Kidney capillary endothelial cell (primary cell): ENCODE results near the gene RGS8.
"Not testable (repeated sequence)": the region's sequence is repeated elsewhere in the genome, so short reads cannot be mapped to it uniquely, and the experiment has no call there.

Experiments
- DNase-seq: peaks from one replicate; pipeline ENCODE4 v3.0.0-alpha.2; 2018; ENCODE audit warnings: low spot score

Gene RGS8

DNA sequence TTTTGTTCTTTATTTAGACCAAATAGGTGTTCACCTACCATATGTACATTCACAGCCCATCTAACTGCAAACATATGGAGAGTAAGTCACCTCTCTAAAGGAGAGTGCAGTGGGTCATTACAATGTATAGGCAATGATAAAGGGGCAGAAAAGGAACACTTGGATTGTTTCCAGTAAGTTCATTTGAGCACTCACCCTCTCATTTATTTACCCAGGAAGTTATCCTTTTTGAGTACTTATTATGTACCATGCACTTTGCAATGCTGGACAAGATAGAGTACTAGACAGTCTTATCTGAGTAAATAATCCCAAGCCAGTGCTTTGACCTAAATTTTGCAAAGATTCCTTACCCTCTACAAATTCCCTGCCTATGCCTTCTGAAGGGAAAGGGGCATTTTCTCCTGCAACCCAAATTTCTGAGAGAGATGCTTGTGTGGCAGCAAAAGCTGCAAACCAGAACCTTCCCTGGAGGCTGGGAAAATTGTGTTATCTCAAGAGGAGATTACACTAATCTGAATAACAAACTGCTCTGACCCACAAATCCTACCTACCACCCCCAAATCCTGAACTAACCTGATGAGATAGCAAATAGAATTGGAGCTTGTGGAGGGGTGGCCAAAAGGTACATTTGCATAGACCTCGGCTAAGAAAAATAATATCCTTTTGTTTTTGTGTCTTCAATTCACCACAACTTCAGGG is 18.6 kb upstream of the RGS8 start:
- no peak for DNase-seq

DNA sequence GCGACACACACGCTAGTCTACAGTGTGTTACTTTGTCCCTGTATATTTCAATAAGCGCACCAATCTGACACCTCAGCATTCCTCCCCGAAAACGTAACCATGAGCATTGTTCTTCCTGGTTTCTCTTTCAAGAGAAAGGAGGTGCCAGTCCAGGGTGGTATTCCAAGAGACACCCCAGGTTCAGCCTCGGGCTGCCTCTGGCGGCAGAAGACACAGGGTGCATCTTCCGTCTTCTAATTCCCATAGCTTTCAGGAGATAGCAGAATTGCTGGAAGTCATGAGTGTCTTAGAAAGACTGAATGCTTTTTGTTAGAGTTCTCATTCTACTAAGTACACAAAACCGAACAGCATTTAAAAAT is 15.9 kb upstream of the RGS8 start:
- DNase-seq: no peak

DNA sequence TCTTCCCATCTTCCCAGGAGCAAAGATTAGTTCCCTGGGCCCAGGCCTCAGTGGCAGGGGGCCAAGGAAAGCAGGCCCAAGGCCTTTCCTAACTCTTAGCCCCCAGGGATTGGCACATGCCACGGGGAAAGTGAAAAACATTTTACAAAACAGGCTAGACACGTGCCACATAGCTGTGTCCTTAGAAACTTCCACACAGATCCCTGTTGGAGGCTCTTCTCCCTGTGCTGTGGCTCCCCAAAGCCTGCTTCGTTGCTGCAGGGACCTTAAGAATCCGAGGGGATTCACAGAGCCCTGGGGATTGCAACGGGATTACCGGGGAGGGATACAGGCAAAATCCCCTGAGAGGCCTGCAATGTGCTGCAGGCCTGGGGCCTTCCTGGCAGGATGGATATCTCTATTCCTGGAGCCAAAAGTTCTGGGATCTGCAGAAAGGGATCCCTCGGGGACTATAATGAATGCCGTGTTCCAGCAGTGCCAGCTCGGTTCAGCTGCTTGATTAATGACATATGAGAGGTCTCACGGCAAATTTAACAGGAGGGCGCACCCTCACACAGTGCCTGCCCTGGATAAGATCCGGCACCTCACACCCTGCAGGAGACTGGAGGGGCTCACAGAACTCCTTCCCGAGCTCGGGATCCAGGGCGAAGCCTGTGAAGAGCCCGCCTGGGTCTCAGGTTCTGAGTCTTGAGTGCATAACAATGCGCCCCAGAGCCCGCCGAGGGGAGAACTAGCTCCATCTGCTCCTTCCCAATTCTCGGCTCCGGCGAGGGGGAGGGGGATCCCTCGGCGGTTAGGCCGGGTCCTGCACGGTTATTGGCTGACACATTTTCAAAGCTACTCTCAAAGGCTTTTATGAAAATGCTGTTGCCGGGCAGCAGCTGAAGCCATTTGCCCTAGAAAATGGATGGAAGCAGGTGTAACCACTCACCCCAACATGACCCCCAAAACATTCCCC is 15.3 kb upstream of the RGS8 start:
- no peak for DNase-seq

DNA sequence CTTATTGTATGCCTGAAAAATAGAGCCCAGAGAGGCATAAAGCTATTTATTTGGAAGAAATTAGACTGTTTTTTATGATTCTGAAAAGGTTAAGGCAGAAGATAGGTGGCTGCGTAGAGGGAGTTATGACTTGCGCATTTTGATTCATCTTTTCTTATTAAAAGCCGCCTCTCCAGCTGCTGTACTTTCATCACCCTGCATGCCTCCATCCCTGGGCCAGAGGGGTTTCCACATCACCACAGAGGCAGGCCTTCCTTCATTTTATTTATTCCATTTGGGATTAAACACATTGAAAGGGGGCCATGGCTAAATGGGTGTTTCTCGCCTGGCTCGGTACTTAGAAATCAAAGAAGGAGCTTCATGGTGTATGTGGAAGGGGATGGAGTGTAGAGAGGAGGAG is 14.6 kb upstream of the RGS8 start:
- DNase-seq: no peak

DNA sequence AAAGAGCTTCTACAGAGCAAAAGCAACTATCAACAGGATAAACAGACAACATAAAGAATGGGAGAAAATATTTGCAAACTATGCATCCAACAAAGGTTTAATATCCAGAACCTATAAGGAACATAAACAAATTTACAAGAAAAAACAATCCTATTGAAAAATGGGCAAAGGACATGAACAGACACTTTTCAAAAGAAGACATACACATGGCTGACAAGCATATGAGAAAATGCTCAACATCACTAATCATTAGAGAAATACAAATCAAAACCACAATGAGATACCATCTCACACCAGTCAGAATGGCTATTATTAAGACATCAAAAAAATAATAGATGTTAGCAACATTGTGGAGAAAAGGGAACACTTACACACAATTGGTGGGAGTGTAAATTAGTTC is 8.8 kb upstream of the RGS8 start:
- DNase-seq: not testable (repeated sequence)

DNA sequence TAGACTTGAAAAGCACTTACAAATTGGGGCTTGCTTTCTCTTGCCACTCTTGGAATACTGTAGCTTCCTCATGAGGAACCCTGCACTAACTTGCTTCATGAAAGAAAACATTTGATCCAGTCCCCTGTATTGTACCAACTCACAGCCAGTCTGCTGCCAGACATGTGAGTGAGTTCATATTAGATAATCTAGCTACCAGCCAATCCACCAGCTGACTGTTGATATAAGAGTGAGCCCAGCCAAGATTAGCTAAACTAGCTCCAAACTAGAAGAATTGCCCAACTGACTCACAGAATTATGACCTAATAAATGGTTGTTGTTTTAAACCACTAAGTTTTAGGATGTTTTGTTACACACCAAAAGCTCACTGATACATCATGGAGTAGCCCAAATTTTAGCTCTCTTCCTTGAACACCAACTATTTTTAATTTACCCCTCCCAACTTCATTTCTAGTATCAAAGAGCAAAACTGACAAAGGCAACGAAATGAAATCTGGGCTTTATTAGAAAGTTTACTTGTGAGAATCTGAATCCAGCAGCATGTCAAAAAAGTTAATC is 6.6 kb upstream of the RGS8 start:
- DNase-seq: no peak

DNA sequence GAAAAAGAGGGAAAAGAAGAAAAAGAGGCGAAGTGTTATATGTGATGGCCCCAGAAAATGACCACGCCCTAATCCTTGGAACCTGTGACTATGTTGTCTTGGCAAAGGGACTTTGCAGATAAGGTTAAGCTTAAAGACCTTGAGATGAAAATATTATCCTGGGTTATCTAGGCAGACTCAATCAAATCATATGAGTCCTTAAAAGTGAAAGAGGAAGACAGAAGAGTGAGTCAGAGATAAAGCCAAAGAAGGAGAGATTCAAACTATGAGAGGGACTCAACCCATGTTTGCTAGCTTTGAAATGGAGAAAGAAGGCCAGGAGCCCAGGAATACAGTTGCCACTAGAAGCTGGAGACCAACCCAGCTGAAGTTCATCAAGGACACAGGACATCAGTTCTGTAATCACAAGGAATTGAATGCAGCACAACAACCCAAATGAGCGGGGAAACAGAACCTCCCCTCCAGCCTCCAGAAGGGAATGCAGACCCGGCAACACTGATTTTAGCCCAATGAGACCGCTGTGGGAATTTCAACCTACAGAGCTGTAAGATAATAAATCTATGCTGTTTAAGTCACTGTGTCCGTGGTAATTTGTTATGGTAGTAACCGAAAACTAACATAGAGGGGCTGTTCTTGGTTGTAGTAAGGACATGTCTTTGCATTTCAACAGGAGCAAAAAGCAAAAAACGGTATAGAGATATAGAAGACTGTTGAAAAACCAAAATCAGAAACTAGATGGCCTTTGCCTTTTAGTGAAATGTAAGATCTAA is 4.2 kb upstream of the RGS8 start:
- DNase-seq: no peak

DNA sequence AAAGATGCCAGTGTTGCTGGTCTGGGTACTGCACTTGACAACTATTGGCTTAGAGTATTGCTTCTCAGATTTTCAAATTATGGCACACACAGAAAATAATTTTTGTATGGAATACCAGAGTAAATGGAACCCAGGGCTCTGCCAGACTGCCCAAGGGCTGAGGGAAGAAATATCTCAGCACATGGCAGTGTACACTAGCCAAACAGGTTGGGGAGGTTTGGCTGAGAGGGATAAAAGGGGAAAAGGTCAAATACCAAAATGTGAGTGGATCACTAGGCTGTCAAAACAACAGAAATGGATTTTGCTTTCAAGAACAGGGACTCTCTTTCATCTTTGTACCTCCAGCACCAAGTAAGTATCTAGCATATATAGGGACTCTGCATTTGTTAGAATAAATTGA is 3.0 kb upstream of the RGS8 start:
- no peak for DNase-seq

DNA sequence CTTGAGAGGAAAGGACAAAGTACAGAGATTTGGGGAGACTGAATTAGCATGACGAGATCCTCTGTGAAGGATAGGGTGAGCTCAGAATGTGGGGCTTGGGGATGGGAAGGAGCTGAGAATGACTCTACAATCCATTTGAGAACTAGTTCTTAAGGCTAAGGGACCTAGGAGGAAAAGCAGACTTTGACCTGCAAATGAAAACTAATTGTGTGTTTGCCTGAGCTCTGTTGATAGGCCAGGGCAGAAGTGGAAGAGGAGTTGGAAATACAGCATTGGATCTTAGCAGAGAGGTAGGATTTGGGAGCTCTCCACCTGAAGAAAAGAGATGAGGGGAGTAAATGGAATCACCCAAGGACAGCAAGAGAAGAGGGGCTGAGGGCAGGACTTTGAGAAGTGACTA is 2.1 kb upstream of the RGS8 start:
- no peak for DNase-seq

DNA sequence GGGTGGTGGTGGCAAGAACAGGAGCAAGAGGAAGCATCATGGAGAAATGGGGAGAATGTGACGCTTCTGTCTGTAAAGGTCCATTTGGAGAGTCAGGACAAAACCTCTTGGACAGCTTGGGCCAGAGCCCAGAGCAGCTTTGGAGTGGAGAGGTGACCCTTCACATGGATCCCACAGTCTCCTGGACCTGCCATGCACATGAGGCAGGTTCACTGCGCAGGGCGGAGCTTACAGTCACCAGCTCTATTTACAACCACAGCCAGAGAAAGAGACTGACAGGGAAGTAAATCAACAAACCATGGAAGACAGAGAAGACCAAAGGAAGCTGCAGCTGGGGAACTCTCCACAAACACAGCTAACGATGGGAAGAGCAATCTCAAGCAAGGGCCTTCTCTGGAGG is 828 bp upstream of the RGS8 start:
- no peak for DNase-seq

DNA sequence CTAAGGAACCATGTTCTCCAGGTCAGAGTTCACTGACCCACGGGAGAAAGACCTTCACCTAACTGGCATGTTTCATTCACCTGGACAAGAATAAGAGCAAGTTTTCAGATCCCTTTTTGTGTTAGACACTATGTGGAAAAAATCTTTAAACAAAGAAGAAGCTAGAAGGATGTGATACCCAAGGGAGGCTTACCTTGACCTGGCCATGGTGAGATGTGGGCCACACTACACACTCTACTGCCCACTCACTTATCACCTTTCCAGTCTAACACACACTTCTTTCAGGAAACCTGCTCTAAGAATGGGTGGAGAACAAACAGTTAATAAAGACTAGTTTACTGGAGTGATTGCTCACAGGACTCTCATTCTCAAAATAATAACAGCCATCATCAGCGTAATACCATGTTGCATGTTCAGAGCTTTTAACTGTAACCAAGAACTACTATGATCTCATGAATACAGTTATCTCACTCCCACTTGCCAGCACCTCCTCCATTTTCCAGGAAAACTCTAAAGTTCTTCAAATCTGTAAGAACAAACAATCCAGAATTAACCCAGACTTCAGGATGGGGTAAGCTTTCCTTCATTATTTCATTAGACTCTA is 1.4 kb downstream of the RGS8 start:
- no peak for DNase-seq

DNA sequence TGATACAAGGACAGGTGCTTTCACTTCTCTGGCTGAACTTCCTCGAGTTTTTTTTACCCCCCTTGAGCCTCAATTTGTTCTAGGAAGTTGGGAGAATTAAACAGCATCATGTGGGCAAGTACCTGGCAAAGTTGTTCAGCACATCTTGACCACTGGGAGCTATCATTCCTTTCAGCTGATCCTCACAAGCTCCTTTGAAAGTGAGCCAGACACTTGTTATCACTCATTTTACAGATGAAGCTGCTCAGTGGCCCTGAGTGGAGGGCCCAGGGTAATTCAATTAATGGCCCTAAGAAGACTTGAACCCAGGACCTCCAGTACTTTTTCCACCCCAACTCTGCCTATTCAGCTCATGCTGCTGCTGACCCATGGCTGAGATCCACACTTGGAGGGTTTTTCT is 2.0 kb downstream of the RGS8 start:
- no peak for DNase-seq

DNA sequence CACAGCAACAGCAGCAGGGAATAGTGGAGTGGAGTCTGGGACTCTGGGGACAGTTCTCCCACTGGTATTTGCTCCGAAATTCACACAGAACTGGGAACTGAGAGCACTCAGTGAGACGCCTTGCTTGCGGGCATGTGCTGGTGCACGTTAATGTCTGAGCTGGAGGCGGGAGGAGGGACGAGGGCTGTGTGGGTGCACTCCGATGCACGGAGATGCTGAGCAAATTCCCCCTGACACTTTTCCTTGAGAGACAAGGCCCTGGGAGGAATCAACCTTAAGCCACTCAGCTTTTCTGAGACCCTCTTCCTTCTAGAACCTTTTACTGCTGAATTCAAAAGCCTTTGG is 2.8 kb downstream of the RGS8 start:
- DNase-seq: no peak

DNA sequence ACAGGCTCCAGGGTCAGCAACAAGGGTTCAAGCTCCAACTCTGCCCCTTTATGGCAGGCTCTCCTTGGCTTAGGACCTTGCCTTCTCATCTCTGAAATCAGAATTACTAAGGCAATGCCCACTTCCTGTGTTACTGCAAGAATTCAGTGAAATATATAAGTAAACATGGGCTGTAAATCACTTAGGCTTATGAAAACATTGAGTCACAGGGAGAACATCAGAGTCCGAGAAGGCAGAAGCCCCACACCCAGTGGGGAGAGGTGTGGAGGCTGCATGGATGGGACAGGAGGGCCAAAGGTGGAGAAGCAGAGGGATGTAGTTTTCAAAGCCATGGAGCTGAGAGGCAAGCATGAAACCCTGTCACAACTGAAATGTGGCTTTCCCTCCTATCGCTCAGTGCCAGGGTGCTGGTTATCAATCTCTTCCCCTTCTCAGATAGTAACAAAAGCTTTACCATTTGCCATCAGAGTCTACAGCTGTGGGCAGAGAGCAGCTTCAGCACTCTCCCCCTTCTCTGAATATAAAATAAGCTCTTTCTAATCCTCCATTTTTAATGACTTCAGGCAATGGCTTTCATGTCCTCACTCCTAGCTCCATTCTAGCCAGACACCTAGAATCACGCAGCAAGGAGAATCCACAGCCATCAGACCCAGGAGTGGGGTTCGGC is 3.4 kb downstream of the RGS8 start:
- peak; percentile 7 for DNase-seq

DNA sequence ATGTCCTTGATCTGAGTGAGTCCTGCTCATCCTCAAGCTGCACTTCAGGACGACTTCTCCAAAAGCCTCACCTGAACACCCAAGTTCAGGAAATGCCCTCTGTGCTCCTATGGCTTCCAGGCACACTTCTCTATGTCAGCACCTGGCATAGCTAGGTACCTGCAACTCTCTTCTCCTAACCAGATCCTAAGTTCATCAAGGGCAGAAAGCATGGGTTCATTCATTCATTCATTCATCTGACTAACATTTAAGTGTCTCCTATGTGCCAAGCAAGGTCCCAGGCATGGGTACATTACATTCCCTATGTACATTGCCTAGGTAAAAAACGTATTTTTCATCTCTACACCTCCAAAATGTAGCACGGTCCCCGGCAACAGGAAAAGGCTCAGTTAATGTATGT is 4.0 kb downstream of the RGS8 start:
- DNase-seq: no peak

DNA sequence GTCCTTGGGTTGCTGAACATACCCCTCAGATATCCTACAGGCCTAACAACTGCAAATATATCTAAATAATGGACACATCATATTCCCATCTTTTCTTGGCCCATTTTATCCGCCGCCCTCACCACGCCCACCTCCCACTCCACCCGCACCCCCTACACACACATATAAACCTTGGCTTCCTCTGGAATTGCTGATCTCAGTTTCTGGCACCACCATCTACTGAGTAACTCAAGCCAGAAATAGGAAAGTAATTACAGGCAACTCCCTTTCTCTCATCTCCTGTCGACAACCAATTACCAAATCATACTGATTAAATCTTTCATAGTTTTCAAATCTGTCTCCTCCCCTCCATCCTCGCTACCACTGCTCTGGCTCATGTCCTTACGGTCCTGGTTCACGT is 4.7 kb downstream of the RGS8 start:
- DNase-seq: no peak

DNA sequence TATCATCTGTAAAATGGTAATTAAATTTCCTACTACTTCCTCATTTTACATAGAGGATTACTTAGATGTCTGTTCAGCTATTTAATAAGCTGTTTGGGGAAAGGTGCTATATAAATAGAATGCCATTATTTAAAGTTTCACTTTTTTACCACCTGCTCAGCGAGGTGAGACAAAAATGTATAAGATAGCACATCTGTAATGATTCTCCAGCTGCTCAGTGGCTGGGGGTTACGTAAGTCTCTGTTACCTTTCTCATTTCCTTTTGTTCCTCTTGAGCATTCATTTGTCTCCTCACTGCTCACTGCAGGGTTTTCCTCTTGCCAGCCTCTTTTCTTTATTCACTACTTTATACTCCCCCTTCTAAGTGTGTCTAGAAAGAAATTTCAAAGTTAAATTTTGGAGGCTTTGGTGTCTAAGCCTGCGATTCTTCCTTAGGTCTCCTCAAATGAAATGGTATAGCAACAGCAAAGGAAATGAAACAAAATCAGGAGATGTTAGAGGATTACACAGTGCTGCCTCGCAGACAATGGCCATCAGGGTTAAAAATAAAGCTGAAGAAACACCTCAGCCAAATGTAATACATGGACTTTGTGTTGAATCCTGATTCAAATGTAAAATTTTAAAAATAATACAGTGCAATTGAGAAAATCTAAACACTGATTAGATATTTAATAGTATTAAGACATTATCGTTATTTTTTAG is 6.8 kb downstream of the RGS8 start:
- DNase-seq: no peak

DNA sequence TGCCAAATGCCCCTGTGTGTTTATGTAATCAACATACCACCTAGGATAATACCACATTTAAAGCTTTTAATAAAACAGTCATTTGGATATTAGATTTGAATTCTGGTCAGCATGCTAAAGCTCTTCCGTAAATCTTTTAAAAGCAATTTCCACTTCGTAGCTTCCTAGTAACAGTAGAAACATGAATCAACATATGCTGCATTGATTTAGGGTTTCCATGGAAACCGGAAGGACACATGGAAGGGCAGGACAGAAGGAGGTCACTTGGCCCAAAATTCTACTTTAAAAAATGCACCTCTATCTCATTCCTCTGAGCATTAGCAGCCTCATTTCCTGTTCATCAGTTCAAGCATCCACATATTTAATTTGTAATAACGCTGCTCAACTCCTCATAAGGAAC is 8.1 kb downstream of the RGS8 start:
- no peak for DNase-seq

DNA sequence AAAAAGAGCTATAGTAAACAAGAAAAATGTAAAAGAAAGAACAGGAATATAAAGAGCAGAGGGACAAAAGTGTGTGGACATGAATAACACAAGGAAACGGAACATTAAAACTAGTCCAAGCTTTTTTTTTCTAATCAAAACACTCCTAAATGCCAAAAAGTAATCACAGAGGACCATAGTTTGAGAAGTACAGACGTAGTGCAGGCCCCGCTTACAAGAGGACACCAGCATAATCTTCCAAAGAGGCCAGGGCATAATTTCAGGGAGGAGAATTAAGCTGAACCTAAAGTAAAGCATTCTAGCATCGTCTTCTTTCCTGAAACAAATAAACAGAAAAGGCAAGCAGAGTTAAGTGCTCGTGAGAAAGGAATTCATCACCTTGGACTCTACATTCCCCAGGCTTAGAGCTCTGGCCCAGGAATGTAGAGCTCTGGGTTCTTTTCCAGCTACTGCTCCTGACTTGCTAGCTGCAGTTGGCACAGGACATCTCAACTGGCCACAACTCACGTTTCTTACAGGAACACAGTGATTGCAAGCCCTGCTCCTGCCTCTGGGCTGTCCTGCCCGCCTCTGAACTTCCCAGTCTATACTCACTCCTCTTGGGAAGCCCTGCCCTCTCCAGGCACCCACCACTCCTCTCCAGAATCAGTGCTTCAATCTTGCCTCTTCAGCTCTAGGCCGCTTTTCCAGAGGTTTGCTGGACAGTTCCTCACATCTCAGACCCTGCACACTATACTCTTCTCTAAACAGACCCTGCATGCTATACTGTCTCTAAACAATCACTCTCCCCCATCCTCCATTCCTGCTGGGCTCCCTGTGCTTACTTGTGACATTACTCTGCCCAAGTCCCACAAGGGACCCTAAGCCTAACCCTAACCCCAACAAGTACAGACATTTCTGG is 9.8 kb downstream of the RGS8 start:
- DNase-seq: no peak

DNA sequence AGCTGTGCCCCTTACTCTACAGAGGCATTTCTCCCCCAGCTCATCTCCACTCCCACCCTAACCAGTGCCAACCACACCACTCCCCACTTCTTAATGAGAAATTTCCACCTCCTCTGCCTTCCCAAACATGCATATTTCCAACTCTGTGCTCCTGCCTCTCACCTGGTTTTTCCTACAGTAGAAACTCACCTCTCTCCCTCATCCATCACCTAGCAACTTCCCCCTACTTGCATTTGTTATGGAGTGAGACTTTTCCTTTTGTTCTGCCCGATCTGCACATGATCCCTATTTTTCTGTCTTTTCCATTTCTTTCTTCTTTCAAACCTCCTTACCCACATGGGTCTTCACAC is 11.9 kb downstream of the RGS8 start:
- no peak for DNase-seq
